HG02970 (cell line): Measurements from ENCODE around the gene FCRL4.

Experiments
- ATAC-seq: cut with Tn5 transposase; IDR thresholded peaks from one replicate; pipeline ENCODE4 v1.9.1; 2021; ENCODE audit warnings: mild to moderate bottlenecking, moderate library complexity, moderate number of reproducible peaks; ENCODE audit not compliant: unreplicated experiment, low FRiP score

Gene FCRL4

GRCh38 chr1:157597959-157598667 is at the start of gene FCRL4:
Gene FCRL4 (minus strand): TSS chr1:157598085. CDS start chr1:157597944, 141 bp downstream.
- peak; percentile 61 for ATAC-seq

- ATAC-seq, result no peak
Observed at GRCh38 chr1:157646144-157646543, 48.3 kb upstream of the FCRL4 start.

DNA sequence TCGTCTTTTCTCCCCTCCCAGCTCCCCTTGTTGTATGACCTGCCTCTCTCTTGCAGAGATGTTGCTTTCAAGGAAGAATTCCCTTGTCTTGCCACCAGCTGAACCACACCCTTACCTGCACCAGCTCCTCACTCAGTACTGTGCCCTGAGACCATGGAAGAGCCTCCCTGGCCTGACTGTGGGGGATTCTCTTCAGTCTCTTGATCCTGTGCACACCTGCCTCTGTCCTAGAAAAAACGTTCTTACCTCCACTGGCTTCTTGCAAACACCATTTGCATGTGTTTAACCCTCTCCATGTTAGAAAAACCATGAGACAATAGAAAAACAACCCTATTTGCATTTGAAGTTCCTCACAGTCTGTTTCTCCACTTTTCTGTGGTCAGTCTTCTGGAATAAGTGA is 43.3 kb upstream of the FCRL4 start:
- ATAC-seq, result no peak

GRCh38 chr1:157639800-157640199 is 41.9 kb upstream of the FCRL4 start:
- no peak for ATAC-seq

DNA sequence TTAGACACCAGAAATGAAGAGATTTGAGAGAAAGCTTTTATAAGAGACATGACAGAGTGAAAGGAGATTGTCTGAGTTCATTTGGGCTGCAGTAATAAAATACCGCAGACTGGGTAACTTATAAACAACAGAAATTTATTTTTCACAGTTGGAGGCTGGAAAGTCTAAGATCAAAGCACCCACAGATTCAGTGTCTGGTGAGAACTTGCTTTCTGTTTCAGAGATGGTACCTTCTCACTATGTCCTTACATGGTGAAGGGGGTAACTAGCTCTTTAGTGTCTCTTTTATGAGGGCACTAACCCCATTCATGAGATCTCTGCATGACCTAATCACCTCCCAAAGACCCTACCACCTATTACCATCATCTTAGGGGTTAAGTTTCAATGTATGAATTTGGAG is 30.9 kb upstream of the FCRL4 start:
- no peak for ATAC-seq

GRCh38 chr1:157626099-157626498 is 28.2 kb upstream of the FCRL4 start:
- no peak for ATAC-seq

- no peak for ATAC-seq
Observed at GRCh38 chr1:157624471-157624870, 26.6 kb upstream of the FCRL4 start.

GRCh38 chr1:157622471-157622870 is 24.6 kb upstream of the FCRL4 start:
- no peak for ATAC-seq

DNA sequence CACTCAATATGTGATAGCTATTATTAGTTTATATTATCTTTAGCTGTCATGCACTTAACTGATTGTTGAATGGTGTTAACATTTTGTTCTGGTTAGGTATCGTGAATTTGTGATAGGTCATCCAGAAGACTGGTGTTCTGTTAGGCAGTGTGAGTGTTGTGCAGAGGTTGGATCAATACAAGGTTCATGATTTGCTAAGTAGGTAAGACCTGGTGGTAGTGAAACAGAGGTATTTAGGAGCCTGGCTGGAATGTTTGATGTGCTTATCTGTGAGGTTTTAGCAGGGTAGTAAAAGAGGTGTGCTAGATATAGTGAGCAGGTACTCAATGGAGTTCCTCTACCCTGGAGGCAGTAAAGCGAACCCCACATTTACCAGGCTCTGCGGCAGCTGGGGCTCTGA is 20.3 kb upstream of the FCRL4 start:
- ATAC-seq, result no peak

- no peak for ATAC-seq
Observed at GRCh38 chr1:157600236-157600635, 2.4 kb upstream of the FCRL4 start.

DNA sequence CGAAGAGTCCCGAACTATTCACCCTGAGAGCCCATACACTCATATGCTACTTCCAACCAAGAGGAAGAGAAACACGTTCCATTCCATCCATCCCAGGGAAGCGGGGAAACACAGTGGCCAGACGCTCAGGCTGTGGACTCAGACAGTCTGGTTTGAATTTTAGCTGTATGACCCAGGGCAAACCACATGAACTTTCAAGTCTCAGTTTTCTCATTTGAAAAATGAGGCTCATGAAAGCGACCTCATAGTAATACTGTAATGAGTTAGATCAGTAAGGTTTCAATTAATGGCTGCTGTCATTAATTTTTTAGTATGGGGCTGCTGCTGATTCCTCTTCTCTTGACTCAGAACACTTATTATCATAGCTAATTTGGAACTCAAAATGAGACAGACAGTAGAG is 1.5 kb downstream of the FCRL4 start:
- ATAC-seq, result no peak

DNA sequence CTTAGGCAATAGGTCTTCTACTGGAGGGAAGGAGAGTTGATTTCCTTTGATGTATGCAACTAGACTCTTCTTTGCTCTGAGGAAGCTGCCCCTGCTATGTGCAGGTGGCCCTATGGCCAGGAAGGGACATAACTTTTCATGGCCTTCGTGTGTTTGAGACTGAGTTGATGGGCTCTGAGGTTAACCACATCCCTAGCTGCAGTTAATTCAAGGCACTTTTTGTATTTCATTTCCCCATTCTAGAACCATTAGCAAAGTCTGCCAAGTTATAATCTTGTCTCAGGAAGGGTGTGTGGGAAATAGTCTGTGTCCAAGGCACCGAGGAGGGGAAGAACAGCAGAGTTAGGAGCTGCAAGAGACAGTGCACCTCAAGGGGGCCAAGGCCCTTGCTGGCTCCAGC is 2.5 kb downstream of the FCRL4 start:
- ATAC-seq, result no peak

- ATAC-seq, result no peak
Observed at GRCh38 chr1:157585984-157586383, 11.9 kb downstream of the FCRL4 start.

DNA sequence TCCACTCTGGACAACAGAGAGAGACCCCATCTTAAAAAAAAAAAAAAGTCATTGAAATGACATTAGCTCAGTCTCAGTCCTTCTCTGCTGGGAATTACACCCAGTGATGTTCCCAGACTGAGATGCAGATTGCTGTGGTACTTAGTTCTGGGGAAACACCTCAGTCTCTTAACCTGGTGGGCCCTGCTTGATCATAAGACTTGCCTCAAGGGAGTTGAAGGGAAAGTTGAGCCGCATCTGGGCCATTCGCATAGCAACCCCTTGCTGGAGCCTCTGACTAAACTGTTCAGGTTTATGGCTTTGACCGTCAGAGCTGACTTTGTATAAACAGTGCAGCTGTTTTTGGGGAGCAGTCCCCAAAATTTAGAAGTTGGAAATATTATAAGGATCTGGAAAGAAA is 13.4 kb downstream of the FCRL4 start:
- no peak for ATAC-seq

DNA sequence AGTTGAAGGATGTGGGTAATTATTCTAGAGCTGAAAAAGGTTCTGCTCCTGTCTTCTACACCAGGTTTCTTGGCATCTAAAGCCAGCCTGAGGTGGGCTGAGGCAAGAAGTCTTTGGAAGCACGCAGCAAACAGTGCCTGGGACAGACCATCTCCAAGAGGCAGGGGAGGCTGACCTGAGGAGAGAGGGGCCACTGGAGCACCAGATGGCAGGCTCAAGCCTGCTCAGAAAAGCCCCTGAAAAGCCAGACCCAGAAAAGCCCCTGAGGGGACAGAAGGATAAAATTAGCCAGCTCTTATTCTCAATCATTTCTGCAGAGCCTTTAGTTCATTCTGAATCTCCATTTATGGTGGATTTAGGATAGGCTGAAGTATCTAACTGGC is 17.1 kb downstream of the FCRL4 start:
- ATAC-seq, result no peak

GRCh38 chr1:157580179-157580827 is 17.6 kb downstream of the FCRL4 start:
- ATAC-seq, result no peak

- no peak for ATAC-seq
Observed at GRCh38 chr1:157577420-157577819, 20.5 kb downstream of the FCRL4 start.

- no peak for ATAC-seq
Observed at GRCh38 chr1:157575744-157576143, 22.1 kb downstream of the FCRL4 start.

DNA sequence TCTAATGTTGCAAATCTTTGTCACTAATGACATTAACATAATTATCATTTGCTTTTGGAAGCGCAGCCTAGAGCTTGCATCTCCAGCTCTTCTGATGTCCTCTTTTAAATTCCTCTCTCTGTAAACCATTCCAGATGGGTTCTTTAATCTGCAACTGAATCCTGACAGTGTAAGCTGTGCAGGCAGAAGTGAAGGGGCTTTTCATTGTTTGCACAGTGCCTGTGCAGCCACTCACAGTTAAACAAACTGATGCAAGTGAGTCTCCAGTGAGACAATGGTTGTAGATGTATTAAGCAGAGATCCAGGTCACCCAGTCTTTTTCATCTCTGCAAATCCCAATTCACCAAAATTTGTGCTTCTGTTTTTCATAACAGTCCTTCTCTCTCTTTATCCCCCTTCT is 23.0 kb downstream of the FCRL4 start:
- no peak for ATAC-seq

- ATAC-seq, result no peak
Observed at GRCh38 chr1:157566484-157567300, 31.2 kb downstream of the FCRL4 start.

DNA sequence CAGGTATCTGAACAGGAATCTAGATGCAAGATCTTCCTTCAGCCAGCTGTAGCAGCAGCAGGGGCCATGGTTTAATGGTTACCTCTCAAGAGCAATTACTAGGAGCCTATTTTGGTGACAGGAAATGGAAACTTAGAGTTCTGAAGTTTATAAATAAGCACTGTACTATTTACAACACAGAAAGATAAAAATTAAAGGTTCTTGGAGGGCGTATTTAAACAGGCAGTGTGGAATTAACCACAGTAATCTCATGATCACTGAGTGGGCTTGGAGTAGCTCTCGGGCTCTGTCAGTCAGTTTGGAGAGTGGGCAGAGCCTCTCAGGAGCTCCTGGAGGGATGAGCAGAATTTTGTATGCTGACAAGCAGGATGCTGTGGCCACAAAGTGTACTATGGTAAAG is 35.4 kb downstream of the FCRL4 start:
- ATAC-seq, result no peak
